K562 (cell line): ENCODE results near the gene ITGB5. TPM values are rescaled to one million over a fixed set of nuclear protein-coding genes. Genes with fewer than 3 reads are reported as not detected.

Source experiments
- ATAC-seq: fragments of 200-7000 bp; cut with Tn5 transposase; 3 replicates; pipeline ENCODE4 v1.9.1; 2020; ENCODE audit warnings: moderate library complexity
- BruUV-seq: library from RNA; stranded (reverse); fragments of 400-500 nt; replicated peaks from 2 replicates; lab custom pipeline; 2021; lab: Mats Ljungman, UMichigan
- CTCF ChIA-PET: fragments of 300-600 bp; formaldehyde crosslinking; extraction: SDS; loops from one replicate; lab custom pipeline; 2021; ENCODE audit warnings: low intra/inter-chr PET ratio; lab: Yijun Ruan, JAX
- POLR2A ChIA-PET: fragments of 300-600, 350-650 bp; sonication (Branson Sonifier 250); formaldehyde crosslinking; extraction: SDS; loops from one replicate; lab custom pipeline; 2021; ENCODE audit warnings: antibody characterized with exemption, inconsistent platforms; lab: Yijun Ruan, JAX
- DNase-seq, 4 experiments: peaks; one replicate each; pipeline versions ENCODE4 v3.0.0 to v3.0.0-alpha.2; 2011 to 2018; ENCODE audit warnings: low spot score in 3 of 4, mixed read lengths in 3 of 4; ENCODE audit errors: extremely low read depth in 1 of 4
- FAIRE-seq: peaks from 2 replicates; lab custom pipeline; 2011; peaks lifted over from hg19 to GRCh38; lab: Jason Lieb, UNC
- H2AFZ ChIP-seq: 2 replicates; pipeline ENCODE4 v1.6.0; 2011; ENCODE audit warnings: low read depth, low read length, control low read depth, inconsistent platforms
- H3K27ac ChIP-seq: fragments of 200-600 bp; 3 replicates; pipeline ENCODE4 v1.8.0; 2011; ENCODE audit warnings: low read depth, mild to moderate bottlenecking, control low read depth, inconsistent platforms, low read length, moderate library complexity, mixed read lengths; ENCODE audit errors: extremely low read depth
- H3K27me3 ChIP-seq, 2 experiments: fragments of 300-600 bp in 1 of 2; 2 replicates in 1 of 2; 3 replicates in 1 of 2; pipeline versions ENCODE4 v1.6.0 to v1.8.0; 2011; ENCODE audit warnings: inconsistent platforms in 2 of 2, low read length in 2 of 2, mild to moderate bottlenecking in 1 of 2, mixed read lengths in 1 of 2, moderate library complexity in 1 of 2; ENCODE audit not compliant: control insufficient read depth in 2 of 2, insufficient read depth in 2 of 2
- H3K36me3 ChIP-seq: fragments of 300-600 bp; 3 replicates; pipeline ENCODE4 v1.8.0; 2011; ENCODE audit warnings: mild to moderate bottlenecking, low read length, inconsistent platforms; ENCODE audit not compliant: control insufficient read depth, insufficient read depth
- H3K4me1 ChIP-seq, 2 experiments: fragments of 200-600 bp in 1 of 2; replicated peaks in 1 of 2; 2 replicates in 1 of 2; 3 replicates in 1 of 2; pipeline versions ENCODE4 v1.5.1 to v1.8.0; 2011; ENCODE audit warnings: inconsistent platforms in 2 of 2, low read length in 2 of 2, mild to moderate bottlenecking in 1 of 2, mixed read lengths in 1 of 2, moderate library complexity in 1 of 2; ENCODE audit not compliant: control insufficient read depth in 2 of 2, insufficient read depth in 2 of 2
- H3K4me2 ChIP-seq: 2 replicates; pipeline ENCODE4 v1.6.1; 2011; ENCODE audit warnings: low read length, control low read depth, inconsistent platforms, mixed read lengths; ENCODE audit not compliant: insufficient read depth
- H3K4me3 ChIP-seq: fragments of 200-600 bp; sonication (generic), shearing (Covaris generic); 2 replicates; pipeline ENCODE4 v1.5.1; 2016; ENCODE audit warnings: control low read depth, inconsistent platforms
- H3K79me2 ChIP-seq: fragments of 200-600 bp; 3 replicates; pipeline ENCODE4 v1.8.0; 2011; ENCODE audit warnings: low read length, inconsistent platforms; ENCODE audit not compliant: control insufficient read depth, insufficient read depth
- H3K9ac ChIP-seq, 2 experiments: 2 replicates each; pipeline versions ENCODE4 v1.6.0 to v1.6.1; 2011; ENCODE audit warnings: low read depth in 2 of 2, low read length in 2 of 2, control low read depth in 1 of 2, inconsistent platforms in 1 of 2, mild to moderate bottlenecking in 1 of 2, mixed read lengths in 1 of 2; ENCODE audit not compliant: insufficient read depth in 1 of 2
- H3K9me1 ChIP-seq: one replicate; pipeline ENCODE4 v1.6.0; 2011; ENCODE audit warnings: inconsistent platforms, mild to moderate bottlenecking, low read length, moderate library complexity; ENCODE audit not compliant: control insufficient read depth, insufficient read depth
- H3K9me3 ChIP-seq: replicated peaks from 2 replicates; pipeline ENCODE4 v1.5.1; 2011; ENCODE audit warnings: low read depth, low read length, inconsistent platforms; ENCODE audit not compliant: control insufficient read depth, insufficient read depth
- H4K20me1 ChIP-seq: replicated peaks from 2 replicates; pipeline ENCODE4 v1.6.1; 2011; ENCODE audit warnings: low read length, inconsistent platforms, mixed read lengths; ENCODE audit not compliant: control insufficient read depth, insufficient read depth
- CBX1 ChIP-seq: sonication (generic); IDR thresholded peaks from 2 replicates; pipeline ENCODE4 v1.6.1; 2016; ENCODE audit warnings: antibody characterized with exemption, low read depth, mild to moderate bottlenecking
- NFRKB ChIP-seq: fragments of 450-650 bp; IDR thresholded peaks from 2 replicates; pipeline ENCODE4 v1.6.1; 2016; ENCODE audit warnings: low read depth
- ZBTB40 ChIP-seq, 2 experiments: fragments of 450-650 bp in 1 of 2; sonication (generic) in 1 of 2; formaldehyde crosslinking in 1 of 2; IDR thresholded peaks; 2 replicates each; pipeline versions ENCODE4 v1.7.1 to v1.9.0; 2016 to 2022; ENCODE audit warnings: inconsistent platforms in 1 of 2, mild to moderate bottlenecking in 1 of 2, missing genetic modification reagents in 1 of 2
- in situ Hi-C: fragments of 300-500 bp; cut with MboI; formaldehyde crosslinking; loops from 4 replicates; pipeline ENCODE4 v1.15.0; 2018; ENCODE audit warnings: inconsistent platforms, mixed read lengths
- intact Hi-C: fragments of 100-400 bp; cut with micrococcal nuclease; formaldehyde crosslinking; loops from 2 replicates; pipeline ENCODE4 v1.14.2; 2022
- polyA plus RNA-seq, 8 experiments: library from polyadenylated mRNA; depleted of rRNA in 4 of 8; stranded (reverse) in 5 of 8; unstranded in 3 of 8; fragments of >200 nt; fragmentation: Nextera tagmentation in 2 of 8; fragmentation: Illumina TruSeq in 1 of 8; extraction: Ambion mirVana in 2 of 8; extraction: Trizol in 1 of 8; gene quantifications; 2 replicates each; pipeline versions ENCODE4 v1.2.1 to v1.2.3, GENCODE V29; 2011 to 2014; ENCODE audit warnings: inconsistent platforms in 1 of 8, missing spikeins in 1 of 8
- total RNA-seq, 7 experiments: library from RNA; depleted of rRNA in 6 of 7; stranded (reverse); fragments of >200 nt in 6 of 7; fragmentation: Illumina TruSeq in 2 of 7; extraction: Trizol in 2 of 7; gene quantifications; 2 replicates each; pipeline versions ENCODE4 v1.2.1 to v1.2.3, GENCODE V29; 2011 to 2021; ENCODE audit warnings: low replicate concordance in 1 of 7
- TF ChIP-seq, protein P1 (sequence below), 2 experiments: fragments of 450-650 bp in 1 of 2; IDR thresholded peaks; 2 replicates each; pipeline ENCODE4 v1.6.1; 2011 to 2017; ENCODE audit warnings: low read depth in 2 of 2, antibody characterized with exemption in 1 of 2, borderline replicate concordance in 1 of 2, low read length in 1 of 2, mild to moderate bottlenecking in 1 of 2, mixed read lengths in 1 of 2; ENCODE audit not compliant: control insufficient read depth in 1 of 2
- TF ChIP-seq, protein P2 (sequence below): fragments of 250-450 bp; sonication (Bioruptor Pico); IDR thresholded peaks from 2 replicates; pipeline ENCODE4 v1.5.0; 2021; ENCODE audit warnings: mild to moderate bottlenecking, moderate library complexity

The ITGB5 gene
- total and polyA plus RNA-seq, 9 of the 15 experiments (the other 6 are each of a cell fraction or from before 2014, with no cell fraction given): 1.7 to 46.8 (median 9.9) TPM

GRCh38 chr3:124935264-124935663 lies 48.1 kb upstream of the ITGB5 start:
- H3K36me3 ChIP-seq: no peaks in the 10 kb centered on the region
- ChIA-PET CTCF (no interaction called here), POLR2A (interaction anchor here (0.6 kb wide), 2 partner anchors 8 to 113 kb away, joined by 3 to 4 read pairs; no protein-coding TSS in a partner anchor)
- H3K9ac ChIP-seq: no peak overlapping the region
- H3K27me3 ChIP-seq: peaks cover 0 to 4% of the 10 kb centered on the region in 2 experiments; a peak in 1 of 5 replicates
- H3K79me2 ChIP-seq: no peaks in the 10 kb centered on the region
- DNase-seq: no peak
- no peak overlapping the region for H2AFZ ChIP-seq
- FAIRE-seq: no peak
- BruUV-seq: no TSS peak
- no peaks in the 10 kb centered on the region for H3K4me1 ChIP-seq
- no peaks in the 10 kb centered on the region for H3K9me1 ChIP-seq
- no peak for ATAC-seq
- H3K4me2 ChIP-seq: no peak overlapping the region
- no peak overlapping the region for H3K27ac ChIP-seq
- no peaks in the 10 kb centered on the region for H4K20me1 ChIP-seq
- in situ Hi-C loops: no loop called here
- H3K9me3 ChIP-seq: no peaks in the 10 kb centered on the region
- no peak overlapping the region for H3K4me3 ChIP-seq
- intact Hi-C loops: no loop called here
- TF ChIP-seq CBX1 (no peak), ZBTB40 (IDR thresholded peaks at IDR 0.05) (no peak), ZBTB40 (CRISPR knock-in tag; IDR thresholded peaks at IDR 0.05) (no peak), NFRKB (no peak)
- TF ChIP-seq, protein P1, sequence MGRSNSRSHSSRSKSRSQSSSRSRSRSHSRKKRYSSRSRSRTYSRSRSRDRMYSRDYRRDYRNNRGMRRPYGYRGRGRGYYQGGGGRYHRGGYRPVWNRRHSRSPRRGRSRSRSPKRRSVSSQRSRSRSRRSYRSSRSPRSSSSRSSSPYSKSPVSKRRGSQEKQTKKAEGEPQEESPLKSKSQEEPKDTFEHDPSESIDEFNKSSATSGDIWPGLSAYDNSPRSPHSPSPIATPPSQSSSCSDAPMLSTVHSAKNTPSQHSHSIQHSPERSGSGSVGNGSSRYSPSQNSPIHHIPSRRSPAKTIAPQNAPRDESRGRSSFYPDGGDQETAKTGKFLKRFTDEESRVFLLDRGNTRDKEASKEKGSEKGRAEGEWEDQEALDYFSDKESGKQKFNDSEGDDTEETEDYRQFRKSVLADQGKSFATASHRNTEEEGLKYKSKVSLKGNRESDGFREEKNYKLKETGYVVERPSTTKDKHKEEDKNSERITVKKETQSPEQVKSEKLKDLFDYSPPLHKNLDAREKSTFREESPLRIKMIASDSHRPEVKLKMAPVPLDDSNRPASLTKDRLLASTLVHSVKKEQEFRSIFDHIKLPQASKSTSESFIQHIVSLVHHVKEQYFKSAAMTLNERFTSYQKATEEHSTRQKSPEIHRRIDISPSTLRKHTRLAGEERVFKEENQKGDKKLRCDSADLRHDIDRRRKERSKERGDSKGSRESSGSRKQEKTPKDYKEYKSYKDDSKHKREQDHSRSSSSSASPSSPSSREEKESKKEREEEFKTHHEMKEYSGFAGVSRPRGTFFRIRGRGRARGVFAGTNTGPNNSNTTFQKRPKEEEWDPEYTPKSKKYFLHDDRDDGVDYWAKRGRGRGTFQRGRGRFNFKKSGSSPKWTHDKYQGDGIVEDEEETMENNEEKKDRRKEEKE (IDR thresholded peaks at IDR 0.05; ENCODE audit: borderline replicate concordance in 1 of 2, control insufficient read depth in 1 of 2, low read depth in 2 of 2, low read length in 1 of 2): no peak
- TF ChIP-seq, protein P2, sequence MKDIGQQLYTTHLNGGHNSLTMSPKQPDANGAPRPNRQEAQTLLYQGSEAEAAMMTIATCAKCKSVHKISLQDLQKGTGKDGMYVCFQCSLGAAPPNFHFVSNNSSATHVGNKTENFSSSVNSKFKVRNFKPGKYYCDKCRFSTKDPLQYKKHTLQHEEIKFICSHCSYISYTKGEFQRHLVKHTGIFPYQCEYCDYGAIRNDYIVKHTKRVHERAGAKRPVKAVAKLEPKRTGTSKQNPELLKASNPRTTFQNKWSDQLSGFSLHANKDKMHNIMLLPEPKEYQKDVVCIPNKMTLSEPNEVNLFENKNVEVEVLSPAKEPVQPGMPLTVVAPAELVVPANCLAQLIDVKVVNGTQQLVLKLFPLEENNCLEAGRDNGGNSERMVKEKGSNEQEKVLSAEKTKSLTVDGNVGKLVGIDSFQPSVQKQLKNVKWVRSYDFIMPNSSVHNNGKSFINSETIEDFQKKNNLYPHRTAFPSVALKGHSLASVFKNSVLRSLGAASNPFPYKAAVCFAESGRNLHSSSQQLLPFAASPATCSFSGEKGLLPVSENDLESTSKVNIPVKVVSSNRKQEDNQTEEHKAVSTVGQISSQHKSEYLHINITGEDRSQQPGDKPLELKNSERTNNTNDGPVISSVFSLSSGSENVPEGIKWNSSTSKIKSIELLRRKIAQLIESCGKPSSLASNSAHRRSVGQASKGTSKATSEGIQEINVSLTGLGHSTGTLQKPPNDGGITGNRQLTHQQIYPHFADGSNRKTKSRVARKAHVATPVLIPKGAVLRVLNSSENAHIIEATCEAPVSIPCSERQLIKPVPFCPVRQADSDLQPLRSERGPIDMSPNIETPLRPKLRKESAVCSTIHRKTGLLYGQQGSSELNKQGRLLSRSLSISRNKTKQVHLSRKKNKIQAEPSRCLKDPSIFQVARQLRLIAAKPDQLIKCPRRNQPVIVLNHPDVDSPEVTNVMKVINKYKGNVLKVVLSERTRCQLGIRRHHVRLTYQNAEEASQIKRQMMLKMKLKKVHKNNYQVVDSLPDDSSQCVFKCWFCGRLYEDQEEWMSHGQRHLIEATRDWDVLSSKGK (CRISPR knock-in tag): no peak
